ENCODE measurements around the gene TMEM11.

DNA sequence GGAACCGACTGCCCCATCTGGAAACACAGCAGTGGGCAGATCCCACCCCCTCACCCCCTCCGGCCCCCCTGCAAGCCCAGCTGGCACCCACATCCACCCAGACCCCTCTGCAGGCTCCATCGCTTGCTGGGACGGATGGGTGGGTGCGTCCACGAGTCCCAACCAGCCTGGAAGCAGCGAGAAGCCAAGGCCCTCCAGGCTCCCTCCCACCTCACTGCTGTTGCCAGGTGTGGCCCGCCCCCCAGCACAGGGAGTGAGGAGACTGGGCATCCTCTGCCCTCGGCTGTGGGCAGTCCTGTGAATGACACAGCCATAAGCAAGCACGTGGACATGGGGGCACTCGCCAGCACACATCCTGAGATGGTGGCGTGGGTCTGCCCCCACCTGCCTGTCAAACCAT, 11.4 kb downstream of the TMEM11 start:
- TF ChIP-seq, protein P1, sequence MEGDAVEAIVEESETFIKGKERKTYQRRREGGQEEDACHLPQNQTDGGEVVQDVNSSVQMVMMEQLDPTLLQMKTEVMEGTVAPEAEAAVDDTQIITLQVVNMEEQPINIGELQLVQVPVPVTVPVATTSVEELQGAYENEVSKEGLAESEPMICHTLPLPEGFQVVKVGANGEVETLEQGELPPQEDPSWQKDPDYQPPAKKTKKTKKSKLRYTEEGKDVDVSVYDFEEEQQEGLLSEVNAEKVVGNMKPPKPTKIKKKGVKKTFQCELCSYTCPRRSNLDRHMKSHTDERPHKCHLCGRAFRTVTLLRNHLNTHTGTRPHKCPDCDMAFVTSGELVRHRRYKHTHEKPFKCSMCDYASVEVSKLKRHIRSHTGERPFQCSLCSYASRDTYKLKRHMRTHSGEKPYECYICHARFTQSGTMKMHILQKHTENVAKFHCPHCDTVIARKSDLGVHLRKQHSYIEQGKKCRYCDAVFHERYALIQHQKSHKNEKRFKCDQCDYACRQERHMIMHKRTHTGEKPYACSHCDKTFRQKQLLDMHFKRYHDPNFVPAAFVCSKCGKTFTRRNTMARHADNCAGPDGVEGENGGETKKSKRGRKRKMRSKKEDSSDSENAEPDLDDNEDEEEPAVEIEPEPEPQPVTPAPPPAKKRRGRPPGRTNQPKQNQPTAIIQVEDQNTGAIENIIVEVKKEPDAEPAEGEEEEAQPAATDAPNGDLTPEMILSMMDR (conservative IDR thresholded peaks at IDR 0.05 in 1 of 2, IDR thresholded peaks at IDR 0.05 in 1 of 2; ENCODE audit: extremely low read depth in 1 of 2, insufficient read depth in 1 of 2, low read depth in 1 of 2, low read length in 2 of 2): no peak
- TF ChIP-seq EZH2 (IDR thresholded peaks at IDR 0.05; ENCODE audit: borderline replicate concordance, low read length): no peak
